ENCODE data around the gene ADGRV1. TPM values are rescaled to one million over a fixed set of nuclear protein-coding genes. Genes with fewer than 3 reads are reported as not detected.

ADGRV1 gene
- total RNA-seq, 1 experiment from 2014 or later, result 64.8 TPM

GRCh38 chr5:90875456-90875855, 316.9 kb downstream of the ADGRV1 start:
- Mint-ChIP-seq H3K9me3 (no peaks in the 10 kb centered on the region), H3K4me1 (peaks cover 32 to 35% of the 10 kb centered on the region in 2 experiments), H3K4me3 (no peak overlapping the region), H3K36me3 (ENCODE audit: insufficient read depth in 1 of 3, low read depth in 3 of 3) (peaks cover 4 to 18% (median 4%) of the 10 kb centered on the region in 3 experiments), H3K27me3 (ENCODE audit: low read depth) (no peaks in the 10 kb centered on the region), H3K27ac (peak overlapping the region in 2 of 3 experiments; percentile 0 to 61; a peak in 1 of 7 replicates)
- Histone ChIP-seq H4K20me1 (ENCODE audit: control insufficient read depth, insufficient read depth, insufficient read length) (no peaks in the 10 kb centered on the region), H3K4me1 (ENCODE audit: insufficient read depth, low read length) (peaks cover 3% of the 10 kb centered on the region; the same call in 1 of the 2 replicates), H3T11ph (ENCODE audit: low read length) (no peak overlapping the region), H3K27ac (ENCODE audit: insufficient read length, low read depth, low read length) (no peak overlapping the region), H3K56ac (ENCODE audit: insufficient read length, low read depth, low read length) (no peak overlapping the region), H3K27me3 (ENCODE audit: insufficient read depth, low read length) (no peaks in the 10 kb centered on the region), H4K8ac (replicated peaks; ENCODE audit: insufficient read length, low read depth, low read length) (no peak overlapping the region), H3K4ac (ENCODE audit: low read depth, low read length) (no peak overlapping the region), H4K5ac (ENCODE audit: insufficient read length, low read depth, low read length) (no peak overlapping the region), H3K18ac (ENCODE audit: insufficient read length, low read depth, low read length) (no peak overlapping the region), H4K91ac (ENCODE audit: insufficient read length, low read depth, low read length) (no peak overlapping the region), H3K79me2 (ENCODE audit: insufficient read depth, low read length) (no peaks in the 10 kb centered on the region), H3K79me1 (ENCODE audit: insufficient read depth, low read depth, low read length, poor library complexity, severe bottlenecking) (no peaks in the 10 kb centered on the region), H2BK15ac (ENCODE audit: low read depth, low read length) (no peak overlapping the region), H2BK5ac (ENCODE audit: insufficient read length, low read length) (no peak overlapping the region), H2BK12ac (ENCODE audit: insufficient read length, low read depth, low read length) (no peak overlapping the region), H3K4me2 (ENCODE audit: insufficient read depth, insufficient read length, low read length) (no peak overlapping the region), H2BK120ac (ENCODE audit: low read depth, low read length, poor library complexity, severe bottlenecking) (no peak overlapping the region), H3K9me3 (ENCODE audit: control insufficient read depth, low read depth, low read length) (no peaks in the 10 kb centered on the region), H2AFZ (ENCODE audit: low read length) (no peak overlapping the region), H3K23me2 (ENCODE audit: insufficient read length, low read depth, low read length, poor library complexity, severe bottlenecking) (no peaks in the 10 kb centered on the region), H3K9ac (ENCODE audit: extremely low read depth, insufficient read length, low read length) (no peak overlapping the region), H2AK5ac (ENCODE audit: insufficient read length, low read length) (no peak overlapping the region), H3K14ac (ENCODE audit: insufficient read depth, low read length) (no peak overlapping the region), H2BK20ac (ENCODE audit: low read depth, low read length, poor library complexity, severe bottlenecking) (no peak overlapping the region), H3K23ac (ENCODE audit: insufficient read length, low read depth, low read length) (no peak overlapping the region)
- no peak for DNase-seq
- no peak for TF ChIP-seq CTCF (conservative IDR thresholded peaks at IDR 0.05)

Data from H9 (cell line).